ENCODE measurements around the gene JARID2.

DNA sequence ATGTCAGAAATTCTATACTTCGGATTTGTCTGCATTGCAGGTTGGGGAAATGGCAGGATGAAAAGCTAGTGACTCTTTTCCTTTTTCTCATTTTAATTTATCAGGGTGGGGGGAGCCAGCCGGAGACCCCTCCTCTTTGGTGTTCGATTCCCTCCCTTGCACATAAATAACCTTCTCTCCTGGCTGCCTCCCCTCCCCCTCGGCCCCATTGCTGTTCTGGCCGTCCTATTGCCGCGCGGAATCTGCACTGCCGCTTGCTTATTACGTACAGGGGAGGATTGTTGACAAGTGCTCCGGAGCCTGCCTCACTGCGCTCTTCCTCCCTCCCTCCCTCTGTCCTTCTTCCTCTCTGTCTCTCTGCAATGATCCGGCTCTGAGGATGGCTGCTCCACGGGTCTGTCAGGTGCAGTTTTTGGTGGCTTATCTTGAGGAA lies 154.7 kb downstream of the JARID2 start:
- TF ChIP-seq, protein P1, sequence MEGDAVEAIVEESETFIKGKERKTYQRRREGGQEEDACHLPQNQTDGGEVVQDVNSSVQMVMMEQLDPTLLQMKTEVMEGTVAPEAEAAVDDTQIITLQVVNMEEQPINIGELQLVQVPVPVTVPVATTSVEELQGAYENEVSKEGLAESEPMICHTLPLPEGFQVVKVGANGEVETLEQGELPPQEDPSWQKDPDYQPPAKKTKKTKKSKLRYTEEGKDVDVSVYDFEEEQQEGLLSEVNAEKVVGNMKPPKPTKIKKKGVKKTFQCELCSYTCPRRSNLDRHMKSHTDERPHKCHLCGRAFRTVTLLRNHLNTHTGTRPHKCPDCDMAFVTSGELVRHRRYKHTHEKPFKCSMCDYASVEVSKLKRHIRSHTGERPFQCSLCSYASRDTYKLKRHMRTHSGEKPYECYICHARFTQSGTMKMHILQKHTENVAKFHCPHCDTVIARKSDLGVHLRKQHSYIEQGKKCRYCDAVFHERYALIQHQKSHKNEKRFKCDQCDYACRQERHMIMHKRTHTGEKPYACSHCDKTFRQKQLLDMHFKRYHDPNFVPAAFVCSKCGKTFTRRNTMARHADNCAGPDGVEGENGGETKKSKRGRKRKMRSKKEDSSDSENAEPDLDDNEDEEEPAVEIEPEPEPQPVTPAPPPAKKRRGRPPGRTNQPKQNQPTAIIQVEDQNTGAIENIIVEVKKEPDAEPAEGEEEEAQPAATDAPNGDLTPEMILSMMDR (IDR thresholded peaks at IDR 0.05) = no peak
- TF ChIP-seq POLR2A (IDR thresholded peaks at IDR 0.05) = no peak

Measured in Peyer's patch (tissue), 4 donors.